ENCODE measurements around the gene TRPM1.

TRPM1 gene

GRCh38 chr15:31046759-31047359 is 54.7 kb downstream of the TRPM1 start:
- no peak for DNase-seq

- no peak for DNase-seq
Observed at GRCh38 chr15:31045606-31046005, 55.9 kb downstream of the TRPM1 start.

GRCh38 chr15:31042751-31043150 is 58.8 kb downstream of the TRPM1 start:
- no peak for DNase-seq

GRCh38 chr15:31041610-31042009 is 59.9 kb downstream of the TRPM1 start:
- no peak for DNase-seq

GRCh38 chr15:31040611-31041010 is 60.9 kb downstream of the TRPM1 start:
- DNase-seq, result no peak

- no peak for DNase-seq
Observed at GRCh38 chr15:31039961-31040360, 61.6 kb downstream of the TRPM1 start.

GRCh38 chr15:31037731-31038477 is 63.6 kb downstream of the TRPM1 start:
- DNase-seq, result no peak

- DNase-seq, result no peak
Observed at GRCh38 chr15:31036783-31037182, 64.7 kb downstream of the TRPM1 start.

- DNase-seq, result no peak
Observed at GRCh38 chr15:31035610-31036009, 65.9 kb downstream of the TRPM1 start.

GRCh38 chr15:31034152-31034551 is 67.4 kb downstream of the TRPM1 start:
- DNase-seq, result no peak

- no peak for DNase-seq
Observed at GRCh38 chr15:31032961-31033371, 68.6 kb downstream of the TRPM1 start.

- DNase-seq, result no peak
Observed at GRCh38 chr15:31031471-31032067, 70.0 kb downstream of the TRPM1 start.

- DNase-seq, result no peak
Observed at GRCh38 chr15:31027910-31028578, 73.5 kb downstream of the TRPM1 start.

- DNase-seq, result no peak
Observed at GRCh38 chr15:31025996-31026395, 75.5 kb downstream of the TRPM1 start.

GRCh38 chr15:31024979-31025378 is 76.5 kb downstream of the TRPM1 start:
- DNase-seq, result no peak

- DNase-seq, result no peak
Observed at GRCh38 chr15:31024330-31024729, 77.2 kb downstream of the TRPM1 start.

- DNase-seq, result no peak
Observed at GRCh38 chr15:31023841-31024240, 77.7 kb downstream of the TRPM1 start.

GRCh38 chr15:31021067-31021665 is 80.4 kb downstream of the TRPM1 start:
- no peak for DNase-seq

- no peak for DNase-seq
Observed at GRCh38 chr15:31020542-31020941, 81.0 kb downstream of the TRPM1 start.

- no peak for DNase-seq
Observed at GRCh38 chr15:31019986-31020385, 81.5 kb downstream of the TRPM1 start.

- no peak for DNase-seq
Observed at GRCh38 chr15:31017311-31017710, 84.2 kb downstream of the TRPM1 start.

- DNase-seq, result no peak
Observed at GRCh38 chr15:31016446-31016915, 85.0 kb downstream of the TRPM1 start.

GRCh38 chr15:31014608-31014925 is 87.0 kb downstream of the TRPM1 start:
- no peak for DNase-seq

Measured in NCI-H446 treated with DMSO at 0.1 percent for 48 hours (cell line).